CD8-positive, alpha-beta memory T cell (primary cell): ENCODE results near the gene AMH. TPM values are rescaled to one million over a fixed set of nuclear protein-coding genes. Genes with fewer than 3 reads are reported as not detected.

Source experiments
- CTCF ChIA-PET: fragments of 350-600 bp; sonication (Branson Sonifier 250); formaldehyde crosslinking; loops from one replicate; lab custom pipeline; 2021; ENCODE audit warnings: antibody characterized with exemption; lab: Charles Lee
- POLR2A ChIA-PET: fragments of 350-600 bp; sonication (Branson Sonifier 250); formaldehyde crosslinking; loops from one replicate; lab custom pipeline; 2021; ENCODE audit warnings: antibody characterized with exemption; lab: Charles Lee
- DNase-seq, 5 donors: peaks; one replicate each; pipeline versions ENCODE4 v3.0.0 to v3.0.0-alpha.2; 2020 to 2022; ENCODE audit warnings: mixed read lengths in 1 of 5
- H3K27ac ChIP-seq: one replicate; pipeline ENCODE4 v1.7.0; 2013; ENCODE audit warnings: low read depth, mild to moderate bottlenecking, low read length, moderate library complexity
- H3K27me3 ChIP-seq: 2 replicates; pipeline ENCODE4 v1.7.0; 2013; ENCODE audit warnings: low read length, mild to moderate bottlenecking; ENCODE audit not compliant: insufficient read depth, poor library complexity, severe bottlenecking
- H3K36me3 ChIP-seq: 2 replicates; pipeline ENCODE4 v1.7.0; 2013; ENCODE audit warnings: mild to moderate bottlenecking, low read length, moderate library complexity; ENCODE audit not compliant: insufficient read depth
- H3K4me1 ChIP-seq: 2 replicates; pipeline ENCODE4 v1.7.0; 2013; ENCODE audit warnings: mild to moderate bottlenecking, low read length, moderate library complexity; ENCODE audit not compliant: insufficient read depth
- H3K4me3 ChIP-seq: 2 replicates; pipeline ENCODE4 v1.7.0; 2013; ENCODE audit warnings: mild to moderate bottlenecking, low read length
- H3K9me3 ChIP-seq: 2 replicates; pipeline ENCODE4 v1.7.0; 2013; ENCODE audit warnings: mild to moderate bottlenecking, low read length
- H3K27ac Mint-ChIP-seq, 8 donors: one replicate each; pipeline ENCODE4 v1.8.0; 2020 to 2021; ENCODE audit warnings: mixed read lengths in 8 of 8, mild to moderate bottlenecking in 6 of 8, inconsistent platforms in 3 of 8, moderate library complexity in 3 of 8
- H3K27me3 Mint-ChIP-seq, 2 donors: one replicate each; pipeline ENCODE4 v1.8.0; 2020 to 2021; ENCODE audit warnings: mixed read lengths in 2 of 2, mild to moderate bottlenecking in 1 of 2, moderate library complexity in 1 of 2
- H3K36me3 Mint-ChIP-seq, 3 donors: one replicate each; pipeline ENCODE4 v1.8.0; 2020 to 2021; ENCODE audit warnings: mixed read lengths in 3 of 3, inconsistent platforms in 1 of 3, mild to moderate bottlenecking in 1 of 3
- H3K4me1 Mint-ChIP-seq, 3 donors: one replicate each; pipeline ENCODE4 v1.8.0; 2020 to 2021; ENCODE audit warnings: mixed read lengths in 3 of 3, inconsistent platforms in 1 of 3, mild to moderate bottlenecking in 1 of 3
- H3K4me3 Mint-ChIP-seq, 7 donors: one replicate each; pipeline ENCODE4 v1.8.0; 2020 to 2021; ENCODE audit warnings: mixed read lengths in 7 of 7, mild to moderate bottlenecking in 6 of 7, moderate library complexity in 4 of 7, inconsistent platforms in 2 of 7
- H3K9me3 Mint-ChIP-seq, 5 donors: one replicate each; pipeline ENCODE4 v1.8.0; 2020 to 2022; ENCODE audit warnings: mixed read lengths in 5 of 5, mild to moderate bottlenecking in 3 of 5, moderate library complexity in 2 of 5, inconsistent platforms in 1 of 5
- polyA plus RNA-seq: library from polyadenylated mRNA; unstranded; fragments of 300-500 nt; fragmentation: Illumina TruSeq; gene quantifications from one replicate; pipeline ENCODE4 v1.2.3, GENCODE V29; 2021
- total RNA-seq, 2 experiments: library from RNA; stranded (reverse); gene quantifications; one replicate each; pipeline ENCODE4 v1.2.3, GENCODE V29; 2021

The AMH gene
- total and polyA plus RNA-seq, 3 experiments from 2014 or later = 5.9 to 7.4 TPM; not detected in 1

DNA sequence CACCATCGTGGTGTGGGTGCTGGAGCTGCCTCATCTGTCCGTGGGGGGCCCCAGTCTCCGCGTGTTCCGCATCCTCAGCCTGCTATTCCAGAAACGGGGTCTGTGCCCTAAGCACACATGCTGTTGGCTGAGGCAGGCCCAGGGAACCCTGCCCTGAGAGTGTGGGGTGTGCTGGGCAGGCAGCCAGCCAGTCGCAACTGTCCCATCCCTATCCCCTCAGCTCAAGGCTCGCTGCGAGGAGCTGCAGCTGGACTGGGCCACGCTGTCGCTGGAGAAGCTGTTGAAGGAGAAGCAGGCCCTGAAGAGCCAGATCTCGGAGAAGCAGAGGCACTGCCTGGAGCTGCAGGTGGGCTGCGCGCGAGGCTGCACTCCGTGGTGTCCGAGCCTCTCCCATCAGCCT, 34.9 kb upstream of the AMH start:
- H3K9me3 ChIP-seq = no peaks in the 10 kb centered on the region
- H3K36me3 ChIP-seq = peaks cover 7% of the 10 kb centered on the region
- H3K4me3 ChIP-seq = no peak overlapping the region
- Mint-ChIP-seq H3K36me3 (peaks cover 0 to 74% (median 4%) of the 10 kb centered on the region in 3 donors), H3K4me1 (no peaks in the 10 kb centered on the region), H3K4me3 (no peak overlapping the region), H3K27ac (no peak overlapping the region), H3K27me3 (no peaks in the 10 kb centered on the region), H3K9me3 (no peaks in the 10 kb centered on the region)
- no peak for DNase-seq
- no peaks in the 10 kb centered on the region for H3K27me3 ChIP-seq
- no peaks in the 10 kb centered on the region for H3K4me1 ChIP-seq
- POLR2A ChIA-PET = interaction anchor here (0.6 kb wide), 1 partner anchor 74 kb away, joined by 7 read pairs; no protein-coding TSS in a partner anchor
- no peak overlapping the region for H3K27ac ChIP-seq
- CTCF ChIA-PET = interaction anchor here (1.0 kb wide), 1 partner anchor 21 kb away, joined by 3 read pairs; the partner anchor contains the start of gene PLEKHJ1

DNA sequence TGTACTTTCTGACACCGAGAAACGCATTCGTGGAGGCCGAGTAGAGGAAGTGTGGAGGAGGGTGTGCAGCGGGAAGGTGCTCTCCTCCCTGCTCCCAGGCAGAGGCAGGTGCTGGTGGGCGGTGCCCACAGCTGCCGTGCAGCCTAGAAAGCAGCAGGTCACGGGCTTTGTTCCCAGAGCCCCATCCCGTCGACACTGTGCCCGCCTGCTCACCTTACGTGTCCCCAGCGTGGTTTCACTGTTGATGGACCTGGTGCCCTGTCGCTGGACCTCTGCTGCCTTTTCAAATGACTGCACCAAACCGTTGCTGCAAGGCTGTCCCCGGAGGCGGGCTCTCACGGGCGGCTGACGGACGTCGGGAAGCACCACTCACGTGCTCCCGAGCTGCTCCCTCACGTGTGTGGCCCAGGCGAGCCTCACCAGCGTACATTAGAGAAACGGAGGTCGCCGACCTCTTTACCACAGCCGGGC, 33.8 kb upstream of the AMH start:
- peak overlapping the region in 4 of 8 donors; percentile 5 to 84 (median 58) for H3K27ac Mint-ChIP-seq
- peaks cover 0 to 78% (median 4%) of the 10 kb centered on the region in 3 donors for H3K36me3 Mint-ChIP-seq
- H3K9me3 Mint-ChIP-seq = no peaks in the 10 kb centered on the region
- H3K27ac ChIP-seq = no peak overlapping the region
- H3K4me1 ChIP-seq = no peaks in the 10 kb centered on the region
- DNase-seq = peak in 1 of 5 donors; percentile 26
- ChIA-PET CTCF (interaction anchor here (1.0 to 1.5 kb wide), 2 partner anchors 20 to 21 kb away, joined by 3 to 4 read pairs; partner anchors contain the start of gene PLEKHJ1), POLR2A (no interaction called here)
- no peaks in the 10 kb centered on the region for H3K27me3 ChIP-seq
- no peaks in the 10 kb centered on the region for H3K9me3 ChIP-seq
- no peak overlapping the region for H3K4me3 ChIP-seq
- H3K36me3 ChIP-seq = peaks cover 7% of the 10 kb centered on the region
- no peaks in the 10 kb centered on the region for H3K27me3 Mint-ChIP-seq
- no peaks in the 10 kb centered on the region for H3K4me1 Mint-ChIP-seq
- peak overlapping the region in 1 of 7 donors; percentile 54 for H3K4me3 Mint-ChIP-seq

DNA sequence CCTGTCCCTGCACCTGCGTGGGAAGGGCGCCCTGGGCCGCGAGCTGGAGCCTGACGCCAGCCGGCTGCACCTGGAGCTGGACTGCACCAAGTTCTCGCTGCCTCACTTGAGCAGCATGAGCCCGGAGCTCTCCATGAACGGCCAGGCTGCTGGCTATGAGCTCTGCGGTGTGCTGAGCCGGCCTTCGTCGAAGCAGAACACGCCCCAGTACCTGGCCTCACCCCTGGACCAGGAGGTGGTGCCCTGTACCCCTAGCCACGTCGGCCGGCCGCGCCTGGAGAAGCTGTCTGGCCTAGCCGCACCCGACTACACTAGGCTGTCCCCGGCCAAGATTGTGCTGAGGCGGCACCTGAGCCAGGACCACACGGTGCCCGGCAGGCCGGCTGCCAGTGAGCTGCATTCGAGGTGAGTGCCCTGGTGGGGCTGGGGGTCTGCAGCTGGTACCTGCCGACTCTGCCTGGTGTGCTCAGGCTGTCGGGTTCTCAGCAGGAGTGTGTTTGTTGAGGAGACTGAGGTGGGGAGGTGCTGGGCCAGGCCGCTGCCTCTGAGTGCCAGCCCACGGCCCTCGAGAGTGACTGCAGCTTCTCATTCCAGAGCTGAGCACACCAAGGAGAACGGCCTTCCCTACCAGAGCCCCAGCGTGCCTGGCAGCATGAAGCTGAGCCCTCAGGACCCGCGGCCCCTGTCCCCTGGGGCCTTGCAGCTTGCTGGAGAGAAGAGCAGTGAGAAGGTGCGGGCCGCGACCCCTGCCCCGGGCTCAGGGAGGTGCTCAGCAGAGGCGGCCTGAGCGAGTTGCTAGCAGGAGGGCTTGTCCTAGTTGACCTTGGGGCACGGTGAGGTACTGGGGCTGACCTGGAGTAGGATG, 32.5 kb upstream of the AMH start:
- Mint-ChIP-seq H3K36me3 (peaks cover 0 to 78% (median 3%) of the 10 kb centered on the region in 3 donors), H3K9me3 (no peaks in the 10 kb centered on the region), H3K27me3 (no peaks in the 10 kb centered on the region), H3K4me3 (no peak overlapping the region), H3K27ac (peak overlapping the region in 1 of 8 donors; percentile 63), H3K4me1 (no peaks in the 10 kb centered on the region)
- Histone ChIP-seq H3K36me3 (peaks cover 1% of the 10 kb centered on the region), H3K4me3 (no peak overlapping the region), H3K27me3 (no peaks in the 10 kb centered on the region), H3K27ac (no peak overlapping the region), H3K4me1 (no peaks in the 10 kb centered on the region), H3K9me3 (no peaks in the 10 kb centered on the region)
- POLR2A ChIA-PET = no interaction called here
- CTCF ChIA-PET = interaction anchor here (1.5 kb wide), 1 partner anchor 19 kb away, joined by 4 read pairs; the partner anchor contains the start of gene PLEKHJ1
- DNase-seq = no peak

DNA sequence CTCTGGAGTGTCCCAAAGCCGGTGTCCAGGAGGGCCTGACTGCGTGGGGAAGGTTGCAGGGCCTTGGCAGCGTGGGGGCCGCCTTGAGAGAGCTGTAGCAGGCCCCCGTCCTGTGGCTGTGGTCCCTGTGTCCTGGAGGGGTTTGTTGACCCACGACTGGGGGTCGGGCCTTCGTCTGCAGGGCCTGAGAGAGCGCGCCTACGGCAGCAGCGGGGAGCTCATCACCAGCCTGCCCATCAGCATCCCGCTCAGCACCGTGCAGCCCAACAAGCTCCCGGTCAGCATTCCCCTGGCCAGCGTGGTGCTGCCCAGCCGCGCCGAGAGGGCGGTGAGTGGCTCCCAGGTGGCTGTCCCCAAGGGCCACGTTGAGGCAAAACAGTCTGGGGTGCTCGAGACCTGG, 31.5 kb upstream of the AMH start:
- Mint-ChIP-seq H3K36me3 (peaks cover 0 to 69% (median 1%) of the 10 kb centered on the region in 3 donors), H3K9me3 (no peaks in the 10 kb centered on the region), H3K27me3 (no peaks in the 10 kb centered on the region), H3K4me3 (no peak overlapping the region), H3K4me1 (no peaks in the 10 kb centered on the region), H3K27ac (no peak overlapping the region)
- no peak for DNase-seq
- Histone ChIP-seq H3K27ac (no peak overlapping the region), H3K4me3 (no peak overlapping the region), H3K4me1 (no peaks in the 10 kb centered on the region), H3K9me3 (no peaks in the 10 kb centered on the region), H3K36me3 (no peaks in the 10 kb centered on the region), H3K27me3 (no peaks in the 10 kb centered on the region)
- CTCF ChIA-PET = interaction anchor here (1.4 kb wide), 1 partner anchor 57 kb away, joined by 3 read pairs; no protein-coding TSS in a partner anchor
- POLR2A ChIA-PET = no interaction called here

DNA sequence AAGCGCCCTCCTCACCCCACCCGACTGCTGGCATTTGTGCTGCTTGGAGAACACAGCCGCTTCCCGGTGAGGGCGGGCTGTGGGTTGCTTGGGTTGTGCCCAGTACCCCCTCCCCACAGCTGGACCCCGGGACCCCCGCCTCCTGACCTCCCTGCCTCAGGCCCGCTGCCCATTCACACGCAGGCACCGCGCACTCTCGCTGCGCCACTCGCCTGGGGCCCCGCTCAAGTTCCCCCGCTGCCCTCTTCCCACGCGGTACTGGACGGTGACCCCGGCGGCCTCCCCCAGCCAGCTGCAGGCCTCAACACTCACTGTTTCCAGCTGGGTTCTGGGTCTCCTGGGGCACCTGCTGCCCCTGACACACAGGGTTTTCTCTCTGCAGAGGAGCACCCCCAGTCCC, 29.4 kb upstream of the AMH start:
- Mint-ChIP-seq H3K4me1 (peaks cover 10 to 12% (median 12%) of the 10 kb centered on the region in 3 donors), H3K4me3 (no peak overlapping the region), H3K27me3 (no peaks in the 10 kb centered on the region), H3K27ac (no peak overlapping the region), H3K36me3 (peaks cover 0 to 67% (median 1%) of the 10 kb centered on the region in 3 donors), H3K9me3 (no peaks in the 10 kb centered on the region)
- no peak overlapping the region for H3K27ac ChIP-seq
- POLR2A ChIA-PET = no interaction called here
- no peaks in the 10 kb centered on the region for H3K36me3 ChIP-seq
- H3K9me3 ChIP-seq = no peaks in the 10 kb centered on the region
- H3K4me3 ChIP-seq = no peak overlapping the region
- no peaks in the 10 kb centered on the region for H3K27me3 ChIP-seq
- no peaks in the 10 kb centered on the region for H3K4me1 ChIP-seq
- CTCF ChIA-PET = no interaction called here
- no peak for DNase-seq

DNA sequence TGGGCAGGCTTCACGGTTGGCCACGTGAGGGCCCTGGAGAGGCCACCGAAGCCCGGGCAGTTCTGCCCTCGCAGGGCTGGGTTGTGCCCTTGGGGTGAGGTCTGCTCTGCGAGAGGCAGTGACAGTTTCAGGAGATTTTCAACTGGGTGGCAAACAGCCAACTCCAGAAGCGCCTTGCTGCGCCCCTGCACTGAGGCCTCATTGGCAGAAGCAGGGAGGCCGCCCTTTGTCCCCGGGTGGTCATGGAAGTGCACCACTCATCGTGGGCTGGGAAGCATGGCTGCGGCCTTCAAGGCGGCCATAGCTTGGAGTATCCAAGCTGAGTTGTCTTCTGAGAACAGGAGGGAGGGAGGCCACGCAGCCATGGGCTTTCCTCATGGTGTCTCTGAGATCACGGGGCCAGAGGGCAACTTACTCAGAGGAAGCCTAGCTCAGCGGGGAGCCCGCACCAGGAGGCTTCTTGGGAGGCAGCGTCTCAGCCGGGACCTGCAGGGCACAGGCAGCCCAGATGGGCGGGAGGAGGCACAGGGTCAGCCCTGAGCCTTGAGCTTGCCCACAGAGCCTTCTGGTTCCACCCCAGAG, 27.8 kb upstream of the AMH start:
- no peak overlapping the region for H3K4me3 ChIP-seq
- H3K9me3 ChIP-seq = no peaks in the 10 kb centered on the region
- H3K27me3 Mint-ChIP-seq = no peaks in the 10 kb centered on the region
- H3K4me1 ChIP-seq = no peaks in the 10 kb centered on the region
- H3K4me3 Mint-ChIP-seq = no peak overlapping the region
- CTCF ChIA-PET = interaction anchor here (1.0 to 1.2 kb wide), 3 partner anchors 70 to 291 kb away, joined by 3 read pairs; partner anchors contain the start of gene AP3D1
- peaks cover 5% of the 10 kb centered on the region for H3K36me3 ChIP-seq
- no peaks in the 10 kb centered on the region for H3K27me3 ChIP-seq
- H3K4me1 Mint-ChIP-seq = peaks cover 11 to 13% (median 12%) of the 10 kb centered on the region in 3 donors
- peaks cover 0 to 67% (median 0%) of the 10 kb centered on the region in 3 donors for H3K36me3 Mint-ChIP-seq
- H3K27ac Mint-ChIP-seq = peak overlapping the region in 3 of 8 donors; percentile 51 to 74 (median 71)
- no peak overlapping the region for H3K27ac ChIP-seq
- no peak for DNase-seq
- H3K9me3 Mint-ChIP-seq = no peaks in the 10 kb centered on the region
- POLR2A ChIA-PET = interaction anchor here (0.7 kb wide), 1 partner anchor 246 kb away, joined by 3 read pairs; no protein-coding TSS in a partner anchor

DNA sequence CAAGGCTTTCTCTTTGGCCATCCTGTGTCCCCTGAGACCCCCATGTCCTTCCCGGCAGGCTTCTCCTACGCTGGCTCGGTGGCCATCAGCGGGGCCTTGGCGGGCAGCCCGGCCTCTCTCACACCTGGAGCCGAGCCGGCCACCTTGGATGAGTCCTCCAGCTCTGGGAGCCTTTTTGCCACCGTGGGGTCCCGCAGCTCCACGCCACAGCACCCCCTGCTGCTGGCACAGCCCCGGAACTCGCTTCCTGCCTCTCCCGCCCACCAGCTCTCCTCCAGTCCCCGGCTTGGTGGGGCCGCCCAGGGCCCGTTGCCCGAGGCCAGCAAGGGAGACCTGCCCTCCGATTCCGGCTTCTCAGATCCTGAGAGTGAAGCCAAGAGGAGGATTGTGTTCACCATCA, 27.2 kb upstream of the AMH start:
- Histone ChIP-seq H3K27me3 (no peaks in the 10 kb centered on the region), H3K4me3 (no peak overlapping the region), H3K27ac (no peak overlapping the region), H3K36me3 (peaks cover 5% of the 10 kb centered on the region), H3K9me3 (no peaks in the 10 kb centered on the region), H3K4me1 (no peaks in the 10 kb centered on the region)
- Mint-ChIP-seq H3K4me3 (no peak overlapping the region), H3K9me3 (no peaks in the 10 kb centered on the region), H3K27ac (peak overlapping the region in 2 of 8 donors; percentile 50), H3K27me3 (no peaks in the 10 kb centered on the region), H3K4me1 (peaks cover 11 to 13% (median 12%) of the 10 kb centered on the region in 3 donors), H3K36me3 (peaks cover 0 to 63% (median 0%) of the 10 kb centered on the region in 3 donors)
- no peak for DNase-seq
- ChIA-PET CTCF (interaction anchor here (1.0 to 1.2 kb wide), 3 partner anchors 70 to 292 kb away, joined by 3 read pairs; partner anchors contain the start of gene AP3D1), POLR2A (interaction anchor here (0.5 kb wide), 1 partner anchor 66 kb away, joined by 4 read pairs; no protein-coding TSS in a partner anchor)
